H1 (cell line): ENCODE results near the gene TMEM14B. TPM values are rescaled to one million over a fixed set of nuclear protein-coding genes. Genes with fewer than 3 reads are reported as not detected.

Source experiments
- CBX8 ChIP-seq: fragments of 300-800, 300-1000 bp; sonication (generic); IDR thresholded peaks from 2 replicates; pipeline ENCODE4 v1.7.1; 2016; ENCODE audit warnings: low read depth, low read length, borderline replicate concordance
- CTCF ChIP-seq, 3 experiments: IDR thresholded peaks; 1 replicate in 2 of 3; 2 replicates in 1 of 3; pipeline versions ENCODE4 v1.5.1 to v1.6.1; 2011; ENCODE audit warnings: low read length in 3 of 3, mild to moderate bottlenecking in 3 of 3, inconsistent platforms in 2 of 3, low read depth in 1 of 3, moderate library complexity in 1 of 3; ENCODE audit not compliant: insufficient read depth in 1 of 3; ENCODE audit errors: control extremely low read depth in 1 of 3
- MAFK ChIP-seq: IDR thresholded peaks from 2 replicates; pipeline ENCODE4 v1.6.1; 2012; ENCODE audit warnings: low read depth, mild to moderate bottlenecking, improper control_type of control experiment, low read length
- RFX5 ChIP-seq: IDR thresholded peaks from 2 replicates; pipeline ENCODE4 v1.6.1; 2011; ENCODE audit warnings: low read depth, low read length, improper control_type of control experiment, borderline replicate concordance
- RNF2 ChIP-seq: fragments of 200-900, 300-1000 bp; sonication (generic); IDR thresholded peaks from 2 replicates; pipeline ENCODE4 v1.7.1; 2016; ENCODE audit warnings: borderline replicate concordance, low read depth, mild to moderate bottlenecking, antibody characterized with exemption, low read length; ENCODE audit not compliant: poor library complexity, severe bottlenecking; ENCODE audit errors: missing control alignments
- SP2 ChIP-seq: IDR thresholded peaks from 2 replicates; pipeline ENCODE4 v1.6.1; 2012; ENCODE audit warnings: mild to moderate bottlenecking, low read length, inconsistent platforms
- TAF1 ChIP-seq: IDR thresholded peaks from 2 replicates; pipeline ENCODE4 v1.6.1; 2011; ENCODE audit warnings: mild to moderate bottlenecking, low read depth, low read length
- polyA plus RNA-seq, 7 experiments: library from polyadenylated mRNA; depleted of rRNA in 3 of 7; stranded (reverse) in 5 of 7; unstranded in 2 of 7; fragments of >200 nt in 5 of 7; fragments of 200-250 nt in 2 of 7; gene quantifications; 1 replicate in 5 of 7; 2 replicates in 1 of 7; 4 replicates in 1 of 7; pipeline versions ENCODE4 v1.2.1 to v1.2.3, GENCODE V29; 2011 to 2013; ENCODE audit warnings: missing spikeins in 2 of 7, mixed read lengths in 2 of 7
- total RNA-seq: library from RNA; stranded (reverse); fragmentation: NEBNext Ultra II Directional; extraction: Animal tissue kit (Norgen Biotek cat#: 25700); gene quantifications from 2 replicates; pipeline ENCODE4 v1.2.1, GENCODE V29; 2021
- TF ChIP-seq, protein P1 (sequence below): IDR thresholded peaks from 2 replicates; pipeline ENCODE4 v1.6.1; 2011; ENCODE audit warnings: low read depth, mild to moderate bottlenecking, low read length; ENCODE audit not compliant: insufficient read depth
- TF ChIP-seq, protein P2 (sequence below): IDR thresholded peaks from 2 replicates; pipeline ENCODE4 v1.6.1; 2011; ENCODE audit warnings: low read length, improper control_type of control experiment

The TMEM14B gene
- total and polyA plus RNA-seq, 2 of the 8 experiments (the other 6 are each of a cell fraction or from before 2014, with no cell fraction given): 84.6 to 109 TPM

DNA sequence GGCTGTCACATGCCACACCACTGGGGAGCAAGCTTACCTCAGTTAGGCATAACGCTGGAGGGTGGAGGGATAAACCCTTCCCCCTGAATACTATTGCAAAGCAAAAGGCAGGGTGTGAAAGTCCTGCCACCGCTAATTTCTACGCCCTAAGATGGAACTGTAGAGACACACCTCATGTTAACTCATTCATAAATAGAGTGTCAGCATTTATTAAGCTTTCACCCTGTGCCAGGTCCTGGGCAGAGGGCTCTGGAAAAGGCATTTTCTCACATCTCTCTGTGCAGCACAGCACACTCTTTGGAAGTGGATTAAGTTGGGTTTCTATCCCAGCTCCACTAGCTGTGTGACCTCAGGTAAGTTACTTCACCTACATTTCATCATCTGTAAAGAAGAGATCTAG is 21.8 kb downstream of the TMEM14B start (continued):
- TF ChIP-seq CTCF (IDR thresholded peaks at IDR 0.05; ENCODE audit: control extremely low read depth in 1 of 3, insufficient read depth in 1 of 3, low read depth in 1 of 3, low read length in 3 of 3): no peak
- no peak for TF ChIP-seq MAFK
- no peak for TF ChIP-seq RFX5
- no peak for TF ChIP-seq RNF2
- no peak for TF ChIP-seq TAF1
- TF ChIP-seq, protein P1, sequence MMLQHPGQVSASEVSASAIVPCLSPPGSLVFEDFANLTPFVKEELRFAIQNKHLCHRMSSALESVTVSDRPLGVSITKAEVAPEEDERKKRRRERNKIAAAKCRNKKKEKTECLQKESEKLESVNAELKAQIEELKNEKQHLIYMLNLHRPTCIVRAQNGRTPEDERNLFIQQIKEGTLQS: no peak
- TF ChIP-seq CBX8: no peak
- TF ChIP-seq SP2: no peak
- TF ChIP-seq, protein P2, sequence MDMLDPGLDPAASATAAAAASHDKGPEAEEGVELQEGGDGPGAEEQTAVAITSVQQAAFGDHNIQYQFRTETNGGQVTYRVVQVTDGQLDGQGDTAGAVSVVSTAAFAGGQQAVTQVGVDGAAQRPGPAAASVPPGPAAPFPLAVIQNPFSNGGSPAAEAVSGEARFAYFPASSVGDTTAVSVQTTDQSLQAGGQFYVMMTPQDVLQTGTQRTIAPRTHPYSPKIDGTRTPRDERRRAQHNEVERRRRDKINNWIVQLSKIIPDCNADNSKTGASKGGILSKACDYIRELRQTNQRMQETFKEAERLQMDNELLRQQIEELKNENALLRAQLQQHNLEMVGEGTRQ: no peak
